Body of pancreas (tissue), 4 donors: ENCODE measurements around the gene SPATS2L.

ENCODE experiments used
- CTCF ChIP-seq, 7 experiments: fragments of 450-650 bp in 4 of 7; fragments of 200-600 bp in 3 of 7; sonication (generic) in 3 of 7; IDR thresholded peaks; one replicate each; pipeline ENCODE4 v1.5.1; 2016 to 2019; ENCODE audit warnings: antibody characterized with exemption in 7 of 7
- POLR2A ChIP-seq, 3 donors: fragments of 450-650 bp; IDR thresholded peaks; one replicate each; pipeline ENCODE4 v1.6.1; 2016; ENCODE audit warnings: antibody characterized with exemption in 3 of 3, mild to moderate bottlenecking in 2 of 3

DNA sequence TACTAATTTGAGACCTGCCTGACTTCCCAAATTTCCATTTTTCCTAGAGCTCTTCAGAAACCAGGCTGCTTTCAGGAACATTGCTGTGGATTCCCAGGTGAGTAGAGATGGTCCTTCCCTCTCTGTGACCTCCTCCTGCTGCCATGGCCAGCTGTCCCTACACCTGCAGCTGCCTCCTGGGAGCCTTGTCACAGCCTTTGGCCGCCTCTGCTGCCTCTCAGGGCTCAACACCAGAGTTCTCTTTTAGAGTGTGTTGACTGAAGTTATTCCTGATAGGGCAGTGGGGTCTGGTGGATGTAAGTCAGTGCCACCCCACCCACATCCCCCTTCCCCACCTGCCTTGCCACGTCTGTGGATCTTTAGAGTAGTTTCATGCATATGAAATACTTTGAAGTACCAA, 22.9 kb downstream of the SPATS2L start:
- TF ChIP-seq CTCF (IDR thresholded peaks at IDR 0.05): no peak
- no peak for TF ChIP-seq POLR2A (IDR thresholded peaks at IDR 0.05)
